ENCODE measurements around the gene BRIX1.

The BRIX1 gene

GRCh38 chr5:34915139-34915855 lies at the start of gene BRIX1, which contains the start of gene RAD1:
Gene BRIX1 (plus strand): TSS chr5:34915711. CDS start chr5:34915739, 28 bp downstream.
Gene RAD1 (minus strand): TSS chr5:34915504. CDS start chr5:34914892, 612 bp downstream.
- DNase-seq (ENCODE audit: low spot score), result peak; percentile 96

GRCh38 chr5:34866989-34867471 lies 48.5 kb upstream of the BRIX1 start:
- peak; percentile 29 for DNase-seq (ENCODE audit: low spot score)

GRCh38 chr5:34867660-34868059 lies 47.9 kb upstream of the BRIX1 start:
- DNase-seq (ENCODE audit: low spot score), result peak; percentile 62

GRCh38 chr5:34868791-34869190 lies 46.7 kb upstream of the BRIX1 start:
- DNase-seq (ENCODE audit: low spot score), result peak; percentile 60

GRCh38 chr5:34869256-34869655 lies 46.3 kb upstream of the BRIX1 start:
- peak; percentile 92 for DNase-seq (ENCODE audit: low spot score)

- no peak for DNase-seq (ENCODE audit: low spot score)
Measured at GRCh38 chr5:34870382-34870781, 45.1 kb upstream of the BRIX1 start.

- no peak for DNase-seq (ENCODE audit: low spot score)
Measured at GRCh38 chr5:34876275-34876674, 39.2 kb upstream of the BRIX1 start.

GRCh38 chr5:34881246-34881645 lies 34.3 kb upstream of the BRIX1 start:
- DNase-seq (ENCODE audit: low spot score), result no peak

GRCh38 chr5:34886392-34887119 lies 29.0 kb upstream of the BRIX1 start:
- no peak for DNase-seq (ENCODE audit: low spot score)

- no peak for DNase-seq (ENCODE audit: low spot score)
Measured at GRCh38 chr5:34889394-34889793, 26.1 kb upstream of the BRIX1 start.

GRCh38 chr5:34891981-34892380 lies 23.5 kb upstream of the BRIX1 start:
- DNase-seq (ENCODE audit: low spot score), result no peak

- no peak for DNase-seq (ENCODE audit: low spot score)
Measured at GRCh38 chr5:34892414-34892813, 23.1 kb upstream of the BRIX1 start.

- no peak for DNase-seq (ENCODE audit: low spot score)
Measured at GRCh38 chr5:34894716-34895115, 20.8 kb upstream of the BRIX1 start.

GRCh38 chr5:34895641-34896419 lies 19.7 kb upstream of the BRIX1 start:
- no peak for DNase-seq (ENCODE audit: low spot score)

- DNase-seq (ENCODE audit: low spot score), result no peak
Measured at GRCh38 chr5:34897646-34898045, 17.9 kb upstream of the BRIX1 start.

GRCh38 chr5:34898258-34898895 lies 17.1 kb upstream of the BRIX1 start:
- DNase-seq (ENCODE audit: low spot score), result peak; percentile 85

GRCh38 chr5:34899066-34899465 lies 16.4 kb upstream of the BRIX1 start:
- DNase-seq (ENCODE audit: low spot score), result no peak

- no peak for DNase-seq (ENCODE audit: low spot score)
Measured at GRCh38 chr5:34900652-34901051, 14.9 kb upstream of the BRIX1 start.

GRCh38 chr5:34903260-34903659 lies 12.3 kb upstream of the BRIX1 start:
- no peak for DNase-seq (ENCODE audit: low spot score)

GRCh38 chr5:34905564-34905963 lies 9.9 kb upstream of the BRIX1 start:
- DNase-seq (ENCODE audit: low spot score), result no peak

- no peak for DNase-seq (ENCODE audit: low spot score)
Measured at GRCh38 chr5:34913072-34913471, 2.4 kb upstream of the BRIX1 start.

- peak; percentile 10 for DNase-seq (ENCODE audit: low spot score)
Measured at GRCh38 chr5:34914671-34915138, 806 bp upstream of the BRIX1 start.
